Stimulated activated CD4-positive, alpha-beta T cell treated with anti-CD3 and anti-CD28 coated beads, Interleukin-12 subunit alpha, Interleukin-12 subunit beta, amount 100 ng/mL, for 4 hours (primary cell): ENCODE data around the gene SORL1-AS1.

Experiments used
- DNase-seq: peaks from one replicate; pipeline ENCODE4 v3.0.0-alpha.2; 2020

The SORL1-AS1 gene

DNA sequence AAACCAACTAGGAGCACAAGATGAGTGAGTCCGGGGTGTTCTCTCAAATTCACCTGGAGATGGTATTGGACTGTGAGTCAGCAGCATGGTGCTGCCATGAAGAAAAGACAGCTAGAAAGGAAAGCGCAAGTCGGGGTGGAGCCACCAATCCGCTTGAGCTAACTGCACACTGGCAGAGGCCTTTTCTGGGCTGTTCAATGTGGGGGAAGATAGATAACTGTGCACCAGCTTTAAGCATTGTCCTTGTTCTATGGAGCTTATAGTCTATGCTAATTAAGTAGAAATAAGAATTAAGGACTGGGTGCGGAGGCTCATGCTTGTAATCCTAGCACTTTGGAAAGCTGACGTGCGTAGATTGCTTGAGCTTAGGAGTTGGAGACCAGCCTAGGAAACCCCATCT lies 21.9 kb upstream of the SORL1-AS1 start:
- no peak for DNase-seq

DNA sequence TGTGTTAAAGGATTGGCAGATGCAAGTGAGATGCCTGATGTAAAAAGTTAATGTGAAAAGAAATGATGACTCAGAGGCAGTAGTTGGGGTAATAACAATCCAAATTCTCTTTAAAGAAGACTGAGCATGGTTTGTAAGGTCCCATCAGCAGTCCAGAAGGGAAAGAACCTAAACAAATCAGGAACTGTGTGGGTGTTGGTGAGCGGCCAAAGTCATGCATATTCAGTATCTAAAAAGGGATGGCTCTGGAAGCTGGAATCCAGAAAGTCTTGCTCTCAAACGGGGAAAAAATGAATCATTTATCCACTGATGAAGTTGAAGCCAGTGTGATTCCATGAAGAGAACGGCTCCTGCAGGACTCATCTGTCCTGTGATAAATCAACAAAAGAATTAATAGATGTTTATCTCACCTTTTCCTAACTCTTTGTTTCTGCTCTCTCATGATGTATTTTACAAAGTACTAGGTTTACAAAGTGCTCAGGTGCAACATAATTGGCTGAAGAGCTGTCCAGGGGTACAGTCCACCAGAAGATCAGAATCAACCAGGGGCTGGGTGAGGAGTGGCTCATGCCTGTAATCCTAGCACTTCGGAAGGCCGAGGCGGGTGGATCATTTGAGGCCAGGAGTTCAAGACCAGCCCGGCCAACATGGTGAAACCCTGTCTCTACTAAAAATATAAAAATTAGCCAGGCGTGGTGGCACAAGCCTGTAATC lies 20.5 kb upstream of the SORL1-AS1 start:
- DNase-seq: no peak

DNA sequence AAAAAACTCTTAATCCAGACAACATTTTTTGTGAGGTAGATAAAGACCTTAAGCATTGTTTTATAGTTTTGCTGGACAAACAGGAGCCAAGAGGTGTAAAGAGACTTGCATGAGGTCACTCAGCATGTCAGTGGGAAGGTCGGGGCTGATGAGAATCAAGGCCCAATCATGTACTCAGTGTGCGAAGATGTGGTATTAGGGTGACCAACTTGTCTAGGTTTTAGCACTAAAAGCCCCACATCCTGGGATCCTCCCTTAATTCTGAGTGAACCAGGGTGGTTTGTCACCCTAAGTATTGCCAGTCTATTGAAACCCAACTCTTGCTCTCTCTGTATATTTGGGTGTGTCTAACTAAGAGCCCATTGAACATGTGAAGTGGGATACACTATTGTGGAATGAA lies 19.5 kb upstream of the SORL1-AS1 start:
- no peak for DNase-seq

DNA sequence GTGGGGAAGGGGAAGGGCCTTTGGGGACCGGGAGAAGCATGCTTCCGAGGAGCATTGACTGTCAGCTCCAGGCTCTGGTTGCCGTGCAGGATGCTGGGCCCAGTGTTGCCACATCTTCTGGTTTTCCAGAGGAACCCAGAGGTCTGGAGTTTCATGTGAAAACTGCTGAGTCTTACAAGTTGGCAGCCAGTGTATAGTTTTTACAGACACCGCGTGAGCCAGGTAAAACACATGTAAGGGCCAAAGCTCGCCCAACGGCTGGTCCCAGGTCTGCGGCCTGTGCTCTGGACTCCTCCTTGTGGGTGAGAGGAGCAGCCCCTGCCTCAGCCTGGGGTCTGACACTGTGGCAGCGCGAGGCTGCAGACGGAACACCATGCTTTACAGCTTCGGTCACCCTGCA lies 18.4 kb upstream of the SORL1-AS1 start:
- DNase-seq: no peak

DNA sequence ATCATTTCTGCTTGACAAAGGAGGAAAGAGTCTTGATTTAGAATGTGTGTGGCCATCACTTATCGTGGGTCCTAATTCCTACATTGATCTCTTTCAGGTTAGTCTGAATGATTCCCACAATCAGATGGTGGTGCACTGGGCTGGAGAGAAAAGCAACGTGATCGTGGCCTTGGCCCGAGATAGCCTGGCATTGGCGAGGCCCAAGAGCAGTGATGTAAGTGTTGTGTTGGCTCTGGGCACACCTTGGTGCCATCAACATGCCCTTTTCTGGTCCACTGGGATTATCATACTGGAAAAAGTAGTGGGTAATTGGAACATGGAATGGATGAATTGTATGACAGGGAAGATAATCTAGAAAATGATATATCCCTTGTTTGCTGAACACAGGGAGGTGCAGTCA lies 17.1 kb upstream of the SORL1-AS1 start:
- no peak for DNase-seq

DNA sequence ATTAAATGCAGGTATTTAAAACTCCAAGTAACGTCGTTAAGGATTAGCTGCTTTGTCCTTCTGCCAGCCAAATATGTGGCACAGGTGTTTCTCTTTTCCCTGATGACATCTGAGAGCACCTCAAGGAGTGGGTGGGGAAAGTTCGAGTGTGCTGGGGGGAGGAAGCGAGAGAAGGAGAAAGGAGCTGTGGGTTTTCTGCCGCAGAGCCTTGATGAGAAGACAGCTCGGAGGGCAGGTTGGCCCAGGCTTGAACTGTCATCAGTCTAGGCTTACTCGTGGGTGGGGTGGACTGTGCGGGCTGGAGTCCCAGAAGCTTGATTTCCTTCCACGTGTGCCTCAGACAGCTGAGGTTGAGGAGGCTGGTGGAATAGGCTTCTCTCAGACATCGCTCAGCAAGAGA lies 15.2 kb upstream of the SORL1-AS1 start:
- DNase-seq: peak; percentile 69

DNA sequence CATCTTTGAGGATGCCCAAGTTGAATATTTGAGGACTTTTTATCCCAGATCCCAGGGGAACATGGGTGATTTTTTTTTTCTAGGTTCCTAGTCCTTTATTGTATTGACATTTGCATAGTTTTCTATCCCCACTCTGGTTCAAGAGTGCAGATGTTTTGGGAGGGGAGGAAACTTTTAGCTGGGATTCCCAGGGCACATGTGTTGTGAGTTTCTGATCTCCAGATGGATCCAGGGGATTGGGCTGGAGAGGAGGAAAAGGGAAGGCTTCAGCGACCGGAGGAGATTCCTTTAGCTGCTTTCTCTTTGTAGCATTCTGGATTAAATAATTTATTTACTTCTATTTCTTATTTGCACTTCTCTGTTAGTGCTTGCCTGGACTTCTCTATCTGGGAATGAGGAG lies 14.7 kb upstream of the SORL1-AS1 start:
- DNase-seq: no peak

DNA sequence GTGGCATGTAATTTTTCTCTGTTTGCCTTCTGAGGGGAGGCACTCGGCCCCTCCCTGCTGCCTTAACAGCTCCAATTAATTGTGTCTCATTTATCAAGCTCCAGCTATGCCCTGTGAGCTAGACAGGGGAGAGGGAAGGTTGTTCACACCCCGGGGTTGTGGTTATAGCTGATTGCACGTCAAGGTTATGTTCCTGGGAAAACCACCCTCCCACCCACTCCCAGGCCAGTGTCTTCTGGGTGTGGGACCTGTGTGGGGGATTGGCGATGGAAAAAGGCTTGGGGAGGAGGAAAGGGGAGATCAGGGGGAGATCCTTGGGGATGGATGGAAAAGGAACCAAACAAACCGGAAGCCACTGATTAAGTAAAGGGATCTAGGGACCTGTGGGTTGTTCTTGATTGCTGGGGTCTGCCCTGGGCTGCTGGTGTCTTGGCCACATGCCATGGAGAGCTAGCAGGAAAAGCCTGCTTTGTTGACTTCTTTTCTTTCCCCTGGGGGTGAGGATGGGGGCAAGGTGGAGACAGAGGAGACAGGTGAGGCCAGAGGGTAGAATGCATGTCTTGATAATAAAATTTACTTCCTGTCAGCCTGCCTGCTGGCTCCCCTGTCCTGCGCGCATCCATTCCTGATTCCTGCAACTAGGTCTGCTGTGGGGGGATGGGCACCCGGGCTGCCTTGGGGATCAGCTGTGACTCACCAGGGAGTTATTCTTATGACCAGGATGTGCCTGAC lies 13.5 kb upstream of the SORL1-AS1 start:
- DNase-seq: peak; percentile 29

DNA sequence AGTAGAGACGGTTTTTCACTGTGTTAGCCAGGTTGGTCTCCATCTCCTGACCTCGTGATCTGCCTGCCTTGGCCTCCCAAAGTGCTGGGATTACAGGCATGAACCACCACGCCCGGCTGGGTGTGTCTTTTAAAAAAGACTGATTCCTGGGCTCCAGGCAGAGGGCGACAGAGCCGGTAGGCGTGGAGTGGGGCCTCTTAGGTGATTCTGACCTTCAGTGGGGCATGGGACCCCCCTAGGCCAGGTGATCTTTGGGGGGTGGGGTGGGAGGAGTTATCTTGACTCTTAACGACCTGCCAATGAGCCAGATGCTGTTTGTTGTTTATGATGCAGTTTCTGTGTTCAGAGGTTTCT lies 12.9 kb upstream of the SORL1-AS1 start:
- DNase-seq: no peak

DNA sequence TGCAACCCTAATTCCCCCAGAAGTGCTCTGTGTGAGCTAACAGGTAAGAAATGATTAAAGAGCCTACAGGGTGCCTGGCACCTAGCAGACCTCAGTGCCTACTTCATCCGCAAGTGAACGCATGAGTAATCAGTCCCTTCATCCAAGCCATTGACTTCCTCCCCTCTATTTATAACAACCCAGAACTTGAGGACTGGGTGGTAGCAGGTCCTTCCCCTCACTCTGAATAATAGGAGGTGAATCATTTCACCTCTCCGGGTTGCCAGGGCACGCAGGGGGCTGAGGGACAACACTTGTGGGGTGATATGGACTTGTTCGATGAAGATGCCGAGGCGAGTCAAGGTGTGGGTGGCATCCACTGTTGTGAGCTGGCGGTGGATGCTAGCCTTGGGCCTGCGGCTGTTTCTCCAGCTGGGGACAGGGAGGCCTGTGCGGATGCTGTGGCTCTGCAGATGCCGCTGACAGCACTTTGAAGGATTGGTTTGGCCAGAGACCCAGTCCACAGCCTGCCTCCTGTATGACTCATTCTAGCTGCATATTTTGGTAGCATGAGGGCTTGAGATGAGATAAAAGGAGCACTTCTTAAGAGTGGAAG lies 11.7 kb upstream of the SORL1-AS1 start:
- peak; percentile 68 for DNase-seq

DNA sequence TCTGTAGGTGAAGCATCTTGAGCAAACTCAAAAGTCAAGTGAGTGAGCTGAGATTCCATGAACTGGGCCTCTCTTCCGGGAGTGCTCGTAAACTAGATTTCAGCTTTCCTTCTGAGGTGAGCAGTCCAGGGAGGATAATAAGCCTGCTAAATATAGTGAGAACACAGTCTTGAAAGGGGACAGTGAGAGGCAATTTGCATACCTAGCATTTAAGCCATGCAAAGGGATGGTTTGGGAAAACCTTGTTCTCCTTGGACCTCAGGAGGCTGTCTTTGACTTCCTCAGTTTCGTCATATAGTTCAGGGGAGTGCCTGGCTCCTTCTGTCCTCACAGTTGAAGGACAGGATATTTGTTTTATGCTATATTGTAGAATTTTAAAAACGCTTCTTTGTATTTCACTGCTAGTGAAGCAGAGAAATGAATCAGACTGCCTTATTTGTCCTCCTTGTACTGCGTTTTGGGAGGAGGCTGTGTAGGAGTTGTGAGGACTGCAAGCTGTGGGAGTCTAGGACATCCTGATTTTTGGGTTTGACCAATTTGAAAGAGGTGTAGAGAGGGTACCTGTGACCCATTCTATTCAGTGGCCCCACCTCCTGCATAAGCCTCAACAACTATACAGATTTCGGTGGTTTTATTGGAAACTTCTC lies 11.0 kb upstream of the SORL1-AS1 start:
- DNase-seq: no peak

DNA sequence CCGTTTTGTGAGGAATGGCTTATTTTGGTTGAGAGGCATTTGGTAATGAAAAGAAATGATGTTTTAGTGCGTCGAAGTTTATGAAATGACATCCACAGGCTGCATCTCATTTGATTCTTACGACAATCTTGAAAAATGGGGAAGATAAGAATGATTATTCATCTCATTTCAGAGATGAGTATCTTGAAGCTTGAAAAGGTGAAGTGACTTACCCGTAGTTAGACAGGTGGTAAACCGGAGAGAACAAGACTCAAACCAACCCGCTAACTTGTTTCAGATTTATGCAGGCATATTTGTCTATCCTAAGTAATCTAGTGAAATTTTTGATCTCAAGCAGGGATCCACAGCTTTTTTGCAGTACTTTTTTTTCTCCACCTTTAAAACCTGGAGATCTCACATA lies 9.1 kb upstream of the SORL1-AS1 start:
- DNase-seq: no peak

DNA sequence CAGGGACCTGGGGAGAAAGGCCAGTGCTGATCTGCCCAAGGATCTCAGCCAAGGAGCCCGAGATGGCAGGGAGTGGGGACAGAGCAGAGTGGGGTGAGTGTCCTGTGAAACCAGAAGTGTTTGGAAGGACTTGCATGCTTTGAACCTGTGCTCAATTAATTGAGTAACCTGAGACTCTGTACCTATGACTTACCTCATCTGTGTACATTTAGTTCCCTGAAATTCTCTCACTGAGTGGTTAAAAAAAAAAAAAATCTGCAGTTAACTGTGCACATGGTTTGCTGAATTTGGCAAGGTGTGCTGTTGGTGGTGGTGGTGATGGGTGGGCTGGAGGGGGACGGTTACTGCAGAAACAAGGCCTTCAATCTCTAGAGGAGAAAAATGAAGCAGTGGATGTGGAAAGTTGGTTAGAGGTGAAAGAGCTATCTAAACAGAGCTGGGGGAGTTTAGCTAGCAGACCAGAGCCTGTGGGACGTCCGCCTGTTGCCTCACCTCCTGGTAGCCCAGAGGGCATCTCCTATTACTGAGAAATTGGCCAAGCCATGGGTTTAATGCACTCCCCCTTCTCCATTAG lies 8.3 kb upstream of the SORL1-AS1 start:
- no peak for DNase-seq

DNA sequence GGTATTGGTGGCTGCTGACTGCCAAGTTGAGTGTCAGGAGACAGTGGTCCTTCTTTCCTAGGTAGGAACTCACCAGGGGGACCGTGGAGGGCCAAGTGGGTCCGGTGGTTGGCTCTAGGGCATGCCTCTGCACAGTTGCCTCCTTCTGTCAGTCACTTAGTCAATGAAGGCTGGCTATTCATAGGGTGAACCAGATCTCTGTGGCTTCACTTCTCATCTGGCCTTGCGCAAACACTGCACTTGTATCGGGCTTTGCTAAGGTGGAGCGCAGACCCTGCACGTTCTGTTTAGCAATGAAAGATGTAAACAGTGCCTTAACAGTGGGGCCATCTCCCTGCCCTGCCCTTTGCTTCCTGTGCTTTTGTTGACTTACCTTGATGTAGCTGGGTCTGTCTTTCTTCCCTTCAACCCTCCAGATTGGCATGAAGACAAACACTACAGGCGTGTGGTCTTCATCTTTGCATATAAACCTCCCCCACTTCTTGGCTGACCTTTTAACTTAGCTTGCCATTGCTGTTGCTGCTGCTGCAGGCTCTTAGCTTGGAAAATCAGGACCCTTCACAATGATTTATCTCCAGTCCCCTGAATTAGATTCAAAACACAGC lies 6.7 kb upstream of the SORL1-AS1 start:
- no peak for DNase-seq

DNA sequence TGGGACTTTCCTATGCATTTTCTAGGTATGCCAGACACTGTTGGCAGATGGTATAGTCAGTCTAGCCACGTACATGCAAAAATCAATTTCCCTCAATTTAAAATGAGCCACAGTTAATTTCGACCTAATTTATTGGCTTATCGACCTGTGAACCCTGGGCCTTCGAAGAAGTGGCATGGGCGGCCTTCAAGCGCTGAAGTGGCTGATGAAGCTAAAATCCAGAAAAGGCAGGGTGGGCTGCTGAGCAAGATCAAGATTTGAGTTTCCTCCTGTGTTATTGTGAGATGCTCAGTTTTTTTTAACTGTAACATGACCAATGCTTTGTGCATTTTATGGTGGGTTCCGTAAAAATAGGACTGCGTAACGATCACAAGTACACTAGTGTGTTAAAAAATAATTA lies 5.8 kb upstream of the SORL1-AS1 start:
- no peak for DNase-seq

DNA sequence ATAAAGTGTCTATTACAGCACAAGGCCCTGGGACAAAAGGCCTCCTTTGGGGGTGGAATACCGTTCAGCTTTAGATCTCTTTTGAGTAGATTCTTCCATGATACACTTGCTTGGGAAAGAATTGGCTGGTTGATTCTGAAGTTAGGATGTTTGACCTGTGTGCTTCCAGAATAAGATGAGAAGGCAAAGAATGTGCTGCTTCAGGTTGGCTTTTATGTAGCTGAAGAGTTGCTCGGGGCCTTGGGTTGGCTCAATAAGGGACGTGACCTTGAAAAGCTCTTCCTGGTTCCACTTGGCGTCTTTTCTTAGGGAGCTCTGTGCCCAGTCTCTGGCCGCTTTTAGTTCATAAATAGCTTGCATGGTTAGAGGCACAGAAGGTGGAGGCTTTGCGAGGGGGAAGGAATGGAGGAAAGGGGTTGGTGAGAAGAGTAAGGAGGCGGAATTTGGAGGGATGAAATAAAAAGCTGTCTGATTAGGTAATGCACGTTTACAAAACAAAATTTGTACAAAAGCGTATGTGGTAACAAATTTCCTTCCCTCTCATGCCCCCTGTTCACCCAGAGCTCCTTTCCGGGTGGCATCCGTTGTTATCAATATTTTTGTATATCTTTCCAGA lies 4.2 kb upstream of the SORL1-AS1 start:
- DNase-seq: no peak

DNA sequence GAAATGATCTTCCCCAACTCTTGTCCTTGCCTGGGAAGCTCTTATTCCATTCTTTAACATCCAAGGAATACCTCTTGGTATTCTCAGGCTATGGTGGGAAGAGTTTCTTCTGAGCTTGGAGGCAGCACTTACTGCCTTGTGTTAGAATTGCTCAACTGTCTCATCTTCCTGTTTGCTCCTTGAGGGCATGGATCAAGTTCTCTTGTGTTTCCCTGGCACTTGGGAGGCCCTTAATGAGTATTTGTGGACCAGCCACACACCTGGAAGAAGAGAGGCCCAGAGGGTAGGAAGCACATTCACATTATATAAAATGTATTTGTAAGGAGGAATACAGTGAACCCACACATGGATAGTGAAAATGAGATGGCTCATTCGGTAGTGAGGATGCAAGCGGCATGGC lies 3.4 kb upstream of the SORL1-AS1 start:
- DNase-seq: no peak

DNA sequence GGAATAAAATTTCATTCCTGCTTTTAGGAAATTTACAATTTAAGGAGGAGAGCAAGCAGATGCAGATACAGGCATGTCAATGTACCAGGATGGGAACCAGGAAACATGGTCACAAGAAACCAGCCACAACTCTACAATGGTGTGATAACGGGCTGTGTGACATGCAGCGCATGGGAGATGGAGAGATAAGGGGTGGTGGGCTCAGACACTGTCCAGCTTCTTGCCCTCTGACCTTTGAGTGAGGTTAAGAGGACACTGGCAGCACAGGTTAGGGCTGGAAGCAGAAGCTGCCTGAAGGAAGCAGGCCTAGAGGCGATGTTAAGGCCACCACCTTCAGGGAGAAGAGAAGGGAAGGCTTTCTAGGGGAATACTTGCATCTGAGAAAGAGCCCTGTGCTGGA lies 2.3 kb upstream of the SORL1-AS1 start:
- DNase-seq: no peak

DNA sequence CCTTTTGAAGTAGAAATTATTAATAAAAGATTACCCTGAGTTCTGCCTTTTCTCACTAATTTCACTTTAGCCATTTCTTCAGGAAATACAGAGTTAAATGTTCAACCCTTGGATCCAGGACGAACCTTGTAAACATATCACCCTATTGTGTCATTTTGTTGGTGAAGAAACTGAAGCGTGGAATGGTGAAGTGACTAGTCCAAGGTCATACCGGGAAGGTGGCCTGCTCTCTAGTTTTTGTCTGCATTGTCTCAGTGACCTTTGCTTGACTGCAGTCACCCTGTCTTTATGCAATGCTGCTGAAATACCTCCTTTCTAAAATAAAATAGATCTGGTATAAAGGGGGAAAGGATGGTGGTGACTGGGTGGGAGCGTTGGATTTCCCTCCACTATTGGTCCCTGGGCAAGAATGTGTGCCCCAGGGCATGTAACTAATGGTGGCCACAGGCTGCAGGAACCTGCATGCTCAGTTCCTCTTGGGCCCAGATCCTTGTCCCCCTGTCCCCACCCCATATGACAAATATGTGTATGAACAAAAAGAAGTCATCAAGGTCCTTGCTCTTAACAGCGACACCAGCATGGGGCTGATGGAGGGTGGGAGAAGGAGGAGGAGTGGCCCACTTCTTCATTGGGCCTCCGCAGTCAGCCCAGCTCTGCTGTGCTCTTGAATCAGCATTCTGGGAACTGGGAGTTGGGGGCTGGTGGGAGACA lies 977 bp upstream of the SORL1-AS1 start:
- DNase-seq: no peak

DNA sequence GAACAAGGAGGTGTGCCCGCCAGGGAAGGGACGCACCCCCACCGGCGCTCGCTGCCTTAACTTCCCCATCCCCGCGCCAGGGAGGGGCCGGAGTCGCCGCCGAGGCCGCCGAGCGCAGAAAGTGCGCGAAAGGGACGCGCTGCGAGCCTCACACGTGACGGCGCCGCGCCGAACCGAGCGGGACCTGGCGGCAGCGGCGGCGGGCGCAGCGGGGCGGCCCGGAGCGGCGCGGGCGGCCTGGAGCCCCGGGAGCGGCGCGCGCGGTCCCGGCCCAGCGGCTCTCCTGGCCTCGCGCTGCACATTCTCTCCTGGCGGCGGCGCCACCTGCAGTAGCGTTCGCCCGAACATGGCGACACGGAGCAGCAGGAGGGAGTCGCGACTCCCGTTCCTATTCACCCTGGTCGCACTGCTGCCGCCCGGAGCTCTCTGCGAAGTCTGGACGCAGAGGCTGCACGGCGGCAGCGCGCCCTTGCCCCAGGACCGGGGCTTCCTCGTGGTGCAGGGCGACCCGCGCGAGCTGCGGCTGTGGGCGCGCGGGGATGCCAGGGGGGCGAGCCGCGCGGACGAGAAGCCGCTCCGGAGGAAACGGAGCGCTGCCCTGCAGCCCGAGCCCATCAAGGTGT lies 670 bp downstream of the SORL1-AS1 start, which contains the start of gene SORL1:
Gene SORL1 (plus strand): TSS at position 329 of the 623 bp plus-strand sequence. CDS start 18 bp downstream, at position 347.
- DNase-seq: peak; percentile 73
